Body of pancreas (tissue), 4 donors: ENCODE data around the gene CCDC85C. TPM values are rescaled to one million over a fixed set of nuclear protein-coding genes. Genes with fewer than 3 reads are reported as not detected.
A peak's percentile ranks its signal among the peaks of the same experiment; 100 is the strongest.

Source experiments
- ATAC-seq: fragments of 150-250 bp; one replicate; pipeline ENCODE4 v1.9.1; 2016
- DNase-seq, 4 donors: peaks; one replicate each; pipeline ENCODE4 v3.0.0-alpha.2; 2019
- H3K27ac ChIP-seq, 4 donors: fragments of 200-600 bp; sonication (generic); 1 replicate in 3 of 4; 2 replicates in 1 of 4; pipeline versions ENCODE4 v1.5.1 to v1.6.1; 2016 to 2019; ENCODE audit warnings: mild to moderate bottlenecking in 1 of 4, mixed read lengths in 1 of 4, moderate library complexity in 1 of 4
- H3K27me3 ChIP-seq, 2 donors: fragments of 200-600 bp; sonication (generic); one replicate each; pipeline ENCODE4 v1.6.0; 2016; ENCODE audit warnings: mild to moderate bottlenecking in 1 of 2
- H3K36me3 ChIP-seq, 2 donors: fragments of 200-600 bp; sonication (generic); replicated peaks in 1 of 2; 2 replicates each; pipeline ENCODE4 v1.5.1; 2016; ENCODE audit warnings: low read depth in 2 of 2; ENCODE audit not compliant: insufficient read depth in 1 of 2
- H3K4me1 ChIP-seq: fragments of 200-600 bp; sonication (generic); one replicate; pipeline ENCODE4 v1.6.0; 2016
- H3K4me3 ChIP-seq, 2 donors: fragments of 200-600 bp; sonication (generic); 1 replicate in 1 of 2; 2 replicates in 1 of 2; pipeline ENCODE4 v1.5.1; 2016 to 2019
- H3K9me3 ChIP-seq, 3 donors: fragments of 200-600 bp; sonication (generic); 1 replicate in 2 of 3; 2 replicates in 1 of 3; pipeline ENCODE4 v1.5.1; 2016
- CTCF ChIP-seq, 7 experiments: fragments of 450-650 bp in 4 of 7; fragments of 200-600 bp in 3 of 7; sonication (generic) in 3 of 7; IDR thresholded peaks; one replicate each; pipeline ENCODE4 v1.5.1; 2016 to 2019; ENCODE audit warnings: antibody characterized with exemption in 7 of 7
- POLR2A ChIP-seq, 3 donors: fragments of 450-650 bp; IDR thresholded peaks; one replicate each; pipeline ENCODE4 v1.6.1; 2016; ENCODE audit warnings: antibody characterized with exemption in 3 of 3, mild to moderate bottlenecking in 2 of 3
- WGBS, 2 donors: methylation state at CpG; one replicate each; pipeline ENCODE4 v1.1.5; 2017; 5-methylcytosine and 5-hydroxymethylcytosine counted together
- intact Hi-C: fragments of 100-400 bp; cut with DNase I; formaldehyde crosslinking; loops from one replicate; pipeline ENCODE4 v1.15.1; 2023
- total RNA-seq, 2 donors: library from RNA; depleted of rRNA; stranded (reverse); fragments of >200 nt; gene quantifications; one replicate each; pipeline ENCODE4 v1.1.0, GENCODE V29; 2016

Gene CCDC85C
- total RNA-seq, 2 donors from 2014 or later: 8.9 to 10.1 TPM

- H3K27ac ChIP-seq: peak overlapping the region; percentile 91 to 95 (median 94)
- H3K9me3 ChIP-seq: no peaks in the 10 kb centered on the region
- intact Hi-C loops: no loop called here
- peak overlapping the region; percentile 21 to 51 for H3K4me3 ChIP-seq
- ATAC-seq (peak; percentile 91), DNase-seq (peak; percentile 94 to 97 (median 96))
- H3K4me1 ChIP-seq: peaks cover 54% of the 10 kb centered on the region
- no peaks in the 10 kb centered on the region for H3K36me3 ChIP-seq
- TF ChIP-seq POLR2A (IDR thresholded peaks at IDR 0.05) (peak; percentile 23 to 52 (median 42)), CTCF (IDR thresholded peaks at IDR 0.05) (no peak)
- 1% methylated on average over 34 of the region's 65 CpGs; no CpG with 5 or more reads in 1 of the 2 donors for WGBS, 2 donors
- H3K27me3 ChIP-seq: no peaks in the 10 kb centered on the region
Observed at GRCh38 chr14:99604278-99604765, 315 bp upstream of the CCDC85C start.

GRCh38 chr14:99602788-99603415 lies 1.1 kb downstream of the CCDC85C start:
- no peak for TF ChIP-seq POLR2A (IDR thresholded peaks at IDR 0.05)
- no peak for TF ChIP-seq CTCF (IDR thresholded peaks at IDR 0.05)
- peaks cover 67% of the 10 kb centered on the region for H3K4me1 ChIP-seq
- H3K27me3 ChIP-seq: no peaks in the 10 kb centered on the region
- H3K36me3 ChIP-seq: no peaks in the 10 kb centered on the region
- 40% methylated on average over 50 of the region's 53 CpGs; no CpG with 5 or more reads in 1 of the 2 donors for WGBS, 2 donors
- intact Hi-C loops: no loop called here
- no peaks in the 10 kb centered on the region for H3K9me3 ChIP-seq
- H3K4me3 ChIP-seq: peak overlapping the region; percentile 22 to 24
- ATAC-seq (no peak), DNase-seq (no peak)
- H3K27ac ChIP-seq: peak overlapping the region; percentile 27 to 73 (median 62)

GRCh38 chr14:99602054-99602787 lies 1.8 kb downstream of the CCDC85C start:
- TF ChIP-seq CTCF (IDR thresholded peaks at IDR 0.05) (no peak), POLR2A (IDR thresholded peaks at IDR 0.05) (no peak)
- Histone ChIP-seq H3K4me3 (peak overlapping the region; percentile 22 to 24), H3K4me1 (peaks cover 73% of the 10 kb centered on the region), H3K9me3 (no peaks in the 10 kb centered on the region), H3K36me3 (no peaks in the 10 kb centered on the region), H3K27ac (peak overlapping the region; percentile 27 to 73 (median 62)), H3K27me3 (no peaks in the 10 kb centered on the region)
- peak in 3 of 4 donors; percentile 49 to 60 (median 52) for DNase-seq
- intact Hi-C loops: no loop called here
- no peak for ATAC-seq
- WGBS, 2 donors: 13 to 17% methylated on average over 10 to 18 of the region's 18 CpGs

- ATAC-seq (no peak), DNase-seq (peak; percentile 43 to 52 (median 48))
- WGBS, 2 donors: 36 to 43% methylated on average over 8 of the region's 8 CpGs
- Histone ChIP-seq H3K4me3 (no peak overlapping the region), H3K27me3 (no peaks in the 10 kb centered on the region), H3K9me3 (no peaks in the 10 kb centered on the region), H3K27ac (peak overlapping the region; percentile 11 to 73 (median 62)), H3K36me3 (no peaks in the 10 kb centered on the region), H3K4me1 (peaks cover 82% of the 10 kb centered on the region)
- TF ChIP-seq POLR2A (IDR thresholded peaks at IDR 0.05) (no peak), CTCF (IDR thresholded peaks at IDR 0.05) (peak in 1 of 7 experiments; percentile 5)
- intact Hi-C loops: no loop called here
Observed at GRCh38 chr14:99601361-99601831, 2.6 kb downstream of the CCDC85C start.
